GM23338 (cell line): ENCODE results near the gene CEP44. TPM values are rescaled to one million over a fixed set of nuclear protein-coding genes. Genes with fewer than 3 reads are reported as not detected.

Experiments
- ATAC-seq: fragments of 200-7000 bp; cut with Tn5 transposase; 3 replicates; pipeline ENCODE4 v1.9.1; 2020
- DNase-seq: peaks from one replicate; pipeline ENCODE4 v3.0.0-alpha.2; 2015; ENCODE audit warnings: low spot score
- H2AFZ ChIP-seq: fragments of 200-600 bp; sonication (generic); 2 replicates; pipeline ENCODE4 v1.8.0; 2016; ENCODE audit warnings: antibody characterized with exemption, mild to moderate bottlenecking, moderate library complexity
- H3F3A ChIP-seq: fragments of 200-600 bp; sonication (generic); replicated peaks from 2 replicates; pipeline ENCODE4 v1.8.0; 2017; ENCODE audit warnings: antibody characterized with exemption, mixed run types, low read depth
- H3K27ac ChIP-seq: fragments of 200-600 bp; sonication (generic); 2 replicates; pipeline ENCODE4 v1.6.1; 2016; ENCODE audit warnings: low read depth
- H3K27me3 ChIP-seq: fragments of 200-600 bp; sonication (generic); 2 replicates; pipeline ENCODE4 v1.8.0; 2016; ENCODE audit warnings: mild to moderate bottlenecking, mixed run types, moderate library complexity; ENCODE audit not compliant: insufficient read depth
- H3K36me3 ChIP-seq: fragments of 200-600 bp; sonication (generic); 2 replicates; pipeline ENCODE4 v1.8.0; 2016; ENCODE audit warnings: mild to moderate bottlenecking; ENCODE audit not compliant: insufficient read depth
- H3K4me1 ChIP-seq: fragments of 200-600 bp; sonication (generic); 2 replicates; pipeline ENCODE4 v1.8.0; 2016; ENCODE audit warnings: mild to moderate bottlenecking, moderate library complexity; ENCODE audit not compliant: insufficient read depth
- H3K4me2 ChIP-seq: fragments of 200-600 bp; sonication (generic); 2 replicates; pipeline ENCODE4 v1.7.1; 2017; ENCODE audit warnings: mixed run types
- H3K4me3 ChIP-seq: fragments of 200-600 bp; sonication (generic); 2 replicates; pipeline ENCODE4 v1.6.1; 2016; ENCODE audit warnings: mixed run types
- H3K79me2 ChIP-seq: fragments of 200-600 bp; sonication (generic); replicated peaks from 2 replicates; pipeline ENCODE4 v1.8.0; 2017; ENCODE audit warnings: mild to moderate bottlenecking; ENCODE audit not compliant: insufficient read depth
- H3K9me2 ChIP-seq: fragments of 200-600 bp; sonication (generic); 2 replicates; pipeline ENCODE4 v1.8.0; 2017; ENCODE audit not compliant: insufficient read depth
- H4K20me1 ChIP-seq: fragments of 200-600 bp; sonication (generic); replicated peaks from 2 replicates; pipeline ENCODE4 v1.8.0; 2017; ENCODE audit warnings: mild to moderate bottlenecking; ENCODE audit not compliant: insufficient read depth
- H3K27ac Mint-ChIP-seq: 2 replicates; pipeline ENCODE4 v1.8.0; 2020; ENCODE audit warnings: inconsistent platforms, mild to moderate bottlenecking, moderate library complexity, mixed read lengths
- H3K27me3 Mint-ChIP-seq: 3 replicates; pipeline ENCODE4 v1.8.0; 2022; ENCODE audit warnings: low read depth, mild to moderate bottlenecking, moderate library complexity, mixed read lengths, inconsistent platforms; ENCODE audit not compliant: insufficient read depth, poor library complexity
- H3K36me3 Mint-ChIP-seq: 3 replicates; pipeline ENCODE4 v1.8.0; 2021; ENCODE audit warnings: low read depth, mild to moderate bottlenecking, inconsistent platforms, moderate library complexity, mixed read lengths
- H3K4me1 Mint-ChIP-seq: 3 replicates; pipeline ENCODE4 v1.8.0; 2020; ENCODE audit warnings: mild to moderate bottlenecking, inconsistent platforms, mixed read lengths
- H3K4me3 Mint-ChIP-seq: 3 replicates; pipeline ENCODE4 v1.8.0; 2021; ENCODE audit warnings: moderate library complexity, mild to moderate bottlenecking, inconsistent platforms, mixed read lengths
- H3K9me3 Mint-ChIP-seq: 3 replicates; pipeline ENCODE4 v1.8.0; 2020; ENCODE audit warnings: moderate library complexity, mild to moderate bottlenecking, inconsistent platforms, mixed read lengths
- CREB1 ChIP-seq: fragments of 250-450 bp; sonication (Bioruptor Pico); IDR thresholded peaks from 2 replicates; pipeline ENCODE4 v1.5.0; 2020; ENCODE audit warnings: low read depth, mild to moderate bottlenecking, moderate library complexity
- CTCF ChIP-seq, 2 experiments: fragments of 200-600 bp in 1 of 2; sonication (generic) in 1 of 2; conservative IDR thresholded peaks; 2 replicates each; pipeline versions ENCODE4 v1.5.1 to v1.6.1; 2016 to 2017; ENCODE audit warnings: antibody characterized with exemption in 2 of 2, low read depth in 2 of 2, mild to moderate bottlenecking in 2 of 2, moderate library complexity in 1 of 2
- EZH2 ChIP-seq: fragments of 200-600 bp; sonication (generic); IDR thresholded peaks from one replicate; pipeline ENCODE4 v1.8.0; 2017; ENCODE audit warnings: antibody characterized with exemption, mild to moderate bottlenecking, low read depth; ENCODE audit not compliant: unreplicated experiment
- EZH2phosphoT487 ChIP-seq: fragments of 200-600 bp; sonication (generic); IDR thresholded peaks from one replicate; pipeline ENCODE4 v1.8.1; 2018; ENCODE audit warnings: antibody characterized with exemption; ENCODE audit not compliant: unreplicated experiment
- JUNB ChIP-seq: IDR thresholded peaks from one replicate; pipeline ENCODE4 v1.6.1; 2016; ENCODE audit warnings: antibody characterized with exemption; ENCODE audit not compliant: unreplicated experiment
- NANOG ChIP-seq: IDR thresholded peaks from 2 replicates; pipeline ENCODE4 v1.6.1; 2016; ENCODE audit warnings: antibody characterized with exemption, borderline replicate concordance
- REST ChIP-seq: IDR thresholded peaks from one replicate; pipeline ENCODE4 v1.6.1; 2018; ENCODE audit warnings: antibody characterized with exemption; ENCODE audit not compliant: unreplicated experiment
- STAT1 ChIP-seq: IDR thresholded peaks from one replicate; pipeline ENCODE4 v1.6.1; 2016; ENCODE audit warnings: antibody characterized with exemption; ENCODE audit not compliant: unreplicated experiment
- ZNF114 ChIP-seq: fragments of 250-450 bp; sonication (Bioruptor Pico); IDR thresholded peaks from 2 replicates; pipeline ENCODE4 v1.5.0; 2020; ENCODE audit warnings: mild to moderate bottlenecking, moderate library complexity
- ZNF331 ChIP-seq: fragments of 250-450 bp; sonication (Bioruptor Pico); IDR thresholded peaks from 2 replicates; pipeline ENCODE4 v1.5.0; 2020; ENCODE audit warnings: low read depth, mild to moderate bottlenecking, moderate library complexity
- ZNF462 ChIP-seq: fragments of 250-450 bp; sonication (Bioruptor Pico); IDR thresholded peaks from 2 replicates; pipeline ENCODE4 v1.5.0; 2020; ENCODE audit warnings: mild to moderate bottlenecking, moderate library complexity
- polyA plus RNA-seq: library from polyadenylated mRNA; unstranded; fragments of >200 nt; fragmentation: Nextera tagmentation; extraction: Ambion mirVana; gene quantifications from 2 replicates; pipeline ENCODE4 v1.2.1, GENCODE V29; 2016
- total RNA-seq: library from RNA; depleted of rRNA; stranded (reverse); fragments of >200 nt; shearing (Covaris generic); gene quantifications from 2 replicates; pipeline ENCODE4 v1.2.3, GENCODE V29; 2014

The CEP44 gene
- total and polyA plus RNA-seq, 2 experiments from 2014 or later, result 12.1 to 17.4 TPM

GRCh38 chr4:174244441-174244840 lies 39.3 kb upstream of the CEP44 start:
- no peaks in the 10 kb centered on the region for H3K27me3 Mint-ChIP-seq
- H3K4me3 Mint-ChIP-seq, result no peak overlapping the region
- no peaks in the 10 kb centered on the region for H3K9me3 Mint-ChIP-seq
- DNase-seq (no peak), ATAC-seq (no peak)
- Histone ChIP-seq H3K27ac (no peak overlapping the region), H3K4me3 (no peak overlapping the region), H2AFZ (no peak overlapping the region), H3K36me3 (no peaks in the 10 kb centered on the region), H3K9me2 (no peaks in the 10 kb centered on the region), H3K79me2 (no peaks in the 10 kb centered on the region), H3F3A (no peaks in the 10 kb centered on the region), H3K27me3 (no peaks in the 10 kb centered on the region), H3K4me1 (no peaks in the 10 kb centered on the region), H3K4me2 (no peak overlapping the region), H4K20me1 (no peaks in the 10 kb centered on the region)
- H3K4me1 Mint-ChIP-seq, result no peaks in the 10 kb centered on the region; the same call in 2 of the 3 replicates
- TF ChIP-seq EZH2phosphoT487 (no peak), REST (no peak), CTCF (conservative IDR thresholded peaks at IDR 0.05; ENCODE audit: low read depth in 2 of 2) (no peak), CREB1 (no peak), STAT1 (no peak), ZNF331 (CRISPR knock-in tag) (no peak), NANOG (no peak), JUNB (no peak)
- H3K36me3 Mint-ChIP-seq, result no peaks in the 10 kb centered on the region
- no peak overlapping the region for H3K27ac Mint-ChIP-seq

- no peak for ATAC-seq
- Histone ChIP-seq H3K9me2 (no peaks in the 10 kb centered on the region), H3K4me3 (no peak overlapping the region), H3K27ac (no peak overlapping the region), H3K4me1 (no peaks in the 10 kb centered on the region), H3K36me3 (no peaks in the 10 kb centered on the region), H2AFZ (no peak overlapping the region), H3K27me3 (no peaks in the 10 kb centered on the region), H3K4me2 (no peak overlapping the region), H4K20me1 (no peaks in the 10 kb centered on the region), H3F3A (no peaks in the 10 kb centered on the region), H3K79me2 (no peaks in the 10 kb centered on the region)
- no peaks in the 10 kb centered on the region; the same call in 2 of the 3 replicates for H3K4me1 Mint-ChIP-seq
- DNase-seq, result no peak
- no peak overlapping the region for H3K27ac Mint-ChIP-seq
- H3K36me3 Mint-ChIP-seq, result no peaks in the 10 kb centered on the region
- no peak overlapping the region for H3K4me3 Mint-ChIP-seq
- no peaks in the 10 kb centered on the region for H3K9me3 Mint-ChIP-seq
- H3K27me3 Mint-ChIP-seq, result no peaks in the 10 kb centered on the region
- TF ChIP-seq ZNF331 (CRISPR knock-in tag), result no peak
- no peak for TF ChIP-seq JUNB
- TF ChIP-seq ZNF462, result no peak
- TF ChIP-seq ZNF114 (CRISPR knock-in tag), result no peak
- no peak for TF ChIP-seq EZH2
Observed at GRCh38 chr4:174245714-174246113, 38.0 kb upstream of the CEP44 start.
